Activated B cell treated with CpG ODN at 0.5 μM for 24 hours (primary cell): ENCODE data around the gene NRXN2. TPM values are rescaled to one million over a fixed set of nuclear protein-coding genes. Genes with fewer than 3 reads are reported as not detected.

Experiments used
- ATAC-seq: fragments of 200-7000 bp; cut with Tn5 transposase; one replicate; pipeline ENCODE4 v1.10.0; 2021; ENCODE audit warnings: low read depth, mild to moderate bottlenecking, moderate library complexity
- CTCF ChIA-PET: fragments of 350-600 bp; sonication (Branson Sonifier 250); formaldehyde crosslinking; loops from one replicate; lab custom pipeline; 2021; ENCODE audit warnings: antibody characterized with exemption; lab: Charles Lee
- POLR2A ChIA-PET: fragments of 350-600 bp; sonication (Branson Sonifier 250); formaldehyde crosslinking; loops from one replicate; lab custom pipeline; 2021; ENCODE audit warnings: antibody characterized with exemption; lab: Charles Lee
- DNase-seq: peaks from one replicate; pipeline ENCODE4 v3.0.0; 2022
- H3K27ac Mint-ChIP-seq: one replicate; pipeline ENCODE4 v1.8.0; 2020; ENCODE audit warnings: mixed read lengths
- H3K27me3 Mint-ChIP-seq: one replicate; pipeline ENCODE4 v1.8.0; 2021; ENCODE audit warnings: mixed read lengths
- H3K36me3 Mint-ChIP-seq: one replicate; pipeline ENCODE4 v1.8.0; 2021; ENCODE audit warnings: low read depth, mixed read lengths
- H3K4me1 Mint-ChIP-seq: one replicate; pipeline ENCODE4 v1.8.0; 2021; ENCODE audit warnings: mixed read lengths
- H3K4me3 Mint-ChIP-seq: one replicate; pipeline ENCODE4 v1.8.0; 2020; ENCODE audit warnings: mild to moderate bottlenecking, mixed read lengths
- H3K9me3 Mint-ChIP-seq: one replicate; pipeline ENCODE4 v1.8.0; 2020; ENCODE audit warnings: mixed read lengths
- intact Hi-C: fragments of 100-400 bp; cut with micrococcal nuclease; formaldehyde crosslinking; loops from one replicate; pipeline ENCODE4 v1.15.1; 2024
- total RNA-seq: library from RNA; stranded (reverse); gene quantifications from 2 replicates; pipeline ENCODE4 v1.2.3, GENCODE V29; 2022
- TF ChIP-seq, protein P1 (sequence below): fragments of 200-600 bp; IDR thresholded peaks from one replicate; pipeline ENCODE4 v1.8.0; 2022; ENCODE audit warnings: antibody characterized with exemption, mild to moderate bottlenecking

The NRXN2 gene
- total RNA-seq, 1 donor from 2014 or later, result 0.73 TPM

DNA sequence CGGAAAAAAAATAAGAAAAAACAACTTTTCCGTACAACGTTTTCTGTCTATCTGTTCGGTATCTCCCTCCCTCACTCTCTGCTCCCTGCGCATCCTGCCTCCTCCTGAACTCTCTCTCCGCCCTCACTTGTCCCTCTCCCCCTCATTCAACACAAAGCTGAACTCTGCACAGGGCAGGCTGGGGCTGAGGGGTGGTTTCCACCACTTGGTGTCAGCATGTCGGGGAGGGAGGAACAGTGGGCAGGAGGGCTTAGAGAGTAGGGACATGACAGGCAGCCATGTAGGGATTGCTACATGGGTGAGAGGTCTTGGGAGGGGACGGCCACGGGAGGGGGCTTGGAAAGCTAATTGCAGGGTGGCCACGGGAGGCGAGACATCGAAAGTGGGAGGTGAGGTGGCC is 114.4 kb downstream of the NRXN2 start:
- intact Hi-C loops, result no loop called here
- ATAC-seq, result no peak
- Mint-ChIP-seq H3K27me3 (peaks cover 10% of the 10 kb centered on the region), H3K27ac (no peak overlapping the region), H3K4me3 (no peak overlapping the region), H3K9me3 (no peaks in the 10 kb centered on the region), H3K4me1 (no peaks in the 10 kb centered on the region), H3K36me3 (no peaks in the 10 kb centered on the region)
- no peak for DNase-seq
- POLR2A ChIA-PET, result no interaction called here
- CTCF ChIA-PET, result no interaction called here
- TF ChIP-seq, protein P1, sequence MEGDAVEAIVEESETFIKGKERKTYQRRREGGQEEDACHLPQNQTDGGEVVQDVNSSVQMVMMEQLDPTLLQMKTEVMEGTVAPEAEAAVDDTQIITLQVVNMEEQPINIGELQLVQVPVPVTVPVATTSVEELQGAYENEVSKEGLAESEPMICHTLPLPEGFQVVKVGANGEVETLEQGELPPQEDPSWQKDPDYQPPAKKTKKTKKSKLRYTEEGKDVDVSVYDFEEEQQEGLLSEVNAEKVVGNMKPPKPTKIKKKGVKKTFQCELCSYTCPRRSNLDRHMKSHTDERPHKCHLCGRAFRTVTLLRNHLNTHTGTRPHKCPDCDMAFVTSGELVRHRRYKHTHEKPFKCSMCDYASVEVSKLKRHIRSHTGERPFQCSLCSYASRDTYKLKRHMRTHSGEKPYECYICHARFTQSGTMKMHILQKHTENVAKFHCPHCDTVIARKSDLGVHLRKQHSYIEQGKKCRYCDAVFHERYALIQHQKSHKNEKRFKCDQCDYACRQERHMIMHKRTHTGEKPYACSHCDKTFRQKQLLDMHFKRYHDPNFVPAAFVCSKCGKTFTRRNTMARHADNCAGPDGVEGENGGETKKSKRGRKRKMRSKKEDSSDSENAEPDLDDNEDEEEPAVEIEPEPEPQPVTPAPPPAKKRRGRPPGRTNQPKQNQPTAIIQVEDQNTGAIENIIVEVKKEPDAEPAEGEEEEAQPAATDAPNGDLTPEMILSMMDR, result no peak

DNA sequence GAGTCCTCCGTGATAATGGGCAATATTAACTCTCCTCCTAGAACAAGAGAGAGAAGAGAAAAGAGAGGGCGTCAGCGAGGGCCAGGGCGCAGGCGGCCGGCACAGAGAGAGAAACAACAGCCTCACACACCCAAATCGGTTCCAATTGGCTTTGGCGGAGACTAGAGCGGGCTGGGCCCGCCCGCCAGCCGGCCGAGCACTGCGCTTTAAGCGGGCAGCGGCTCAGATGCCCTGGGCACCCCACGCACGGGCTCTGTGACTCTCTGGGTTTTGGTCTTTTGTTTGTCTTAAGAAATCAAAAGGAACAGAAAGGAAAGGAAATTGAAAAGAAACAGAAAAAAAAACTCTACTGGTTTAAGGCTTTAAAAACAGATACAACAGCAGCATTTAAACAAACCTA is 115.0 kb downstream of the NRXN2 start:
- TF ChIP-seq, protein P1, result no peak
- CTCF ChIA-PET, result no interaction called here
- Mint-ChIP-seq H3K27ac (no peak overlapping the region), H3K9me3 (no peaks in the 10 kb centered on the region), H3K27me3 (peaks cover 10% of the 10 kb centered on the region), H3K36me3 (no peaks in the 10 kb centered on the region), H3K4me1 (no peaks in the 10 kb centered on the region), H3K4me3 (no peak overlapping the region)
- no peak for DNase-seq
- intact Hi-C loops, result no loop called here
- no peak for ATAC-seq
- POLR2A ChIA-PET, result no interaction called here

DNA sequence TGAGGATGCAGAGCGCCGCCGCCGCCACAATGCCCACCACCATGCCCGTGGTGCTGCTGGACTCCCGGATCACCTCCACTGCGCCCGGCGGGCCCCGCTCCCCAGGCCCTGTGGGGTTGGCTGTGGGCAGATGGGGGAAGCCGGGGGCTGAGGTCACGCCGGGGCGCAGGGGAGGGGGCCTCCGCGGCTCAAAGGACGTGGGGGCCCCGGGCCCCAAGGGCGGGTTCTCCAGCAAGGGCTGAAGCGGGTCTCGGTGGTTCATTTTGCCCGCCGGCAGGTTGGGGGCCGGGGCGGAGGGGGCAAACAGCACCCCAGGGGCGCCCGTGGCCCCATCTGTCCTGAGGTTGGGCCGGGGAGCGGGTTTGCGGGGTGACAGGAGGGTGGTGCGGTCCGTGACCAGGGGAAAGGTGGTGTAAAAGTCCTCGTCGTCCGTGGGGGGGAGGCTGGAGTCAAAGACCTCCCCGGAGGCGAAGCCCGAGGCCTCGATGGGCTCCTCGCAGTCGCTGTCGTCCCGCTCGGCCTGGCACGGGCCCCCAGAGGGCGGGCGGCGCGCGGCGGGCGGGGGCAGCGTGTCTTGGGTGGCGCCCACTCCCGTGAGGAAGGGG is 115.5 kb downstream of the NRXN2 start:
- Mint-ChIP-seq H3K27ac (no peak overlapping the region), H3K4me3 (no peak overlapping the region), H3K9me3 (no peaks in the 10 kb centered on the region), H3K4me1 (no peaks in the 10 kb centered on the region), H3K36me3 (no peaks in the 10 kb centered on the region), H3K27me3 (peaks cover 6% of the 10 kb centered on the region)
- ChIA-PET CTCF (no interaction called here), POLR2A (no interaction called here)
- no peak for ATAC-seq
- TF ChIP-seq, protein P1, result no peak
- no peak for DNase-seq
- intact Hi-C loops, result no loop called here

DNA sequence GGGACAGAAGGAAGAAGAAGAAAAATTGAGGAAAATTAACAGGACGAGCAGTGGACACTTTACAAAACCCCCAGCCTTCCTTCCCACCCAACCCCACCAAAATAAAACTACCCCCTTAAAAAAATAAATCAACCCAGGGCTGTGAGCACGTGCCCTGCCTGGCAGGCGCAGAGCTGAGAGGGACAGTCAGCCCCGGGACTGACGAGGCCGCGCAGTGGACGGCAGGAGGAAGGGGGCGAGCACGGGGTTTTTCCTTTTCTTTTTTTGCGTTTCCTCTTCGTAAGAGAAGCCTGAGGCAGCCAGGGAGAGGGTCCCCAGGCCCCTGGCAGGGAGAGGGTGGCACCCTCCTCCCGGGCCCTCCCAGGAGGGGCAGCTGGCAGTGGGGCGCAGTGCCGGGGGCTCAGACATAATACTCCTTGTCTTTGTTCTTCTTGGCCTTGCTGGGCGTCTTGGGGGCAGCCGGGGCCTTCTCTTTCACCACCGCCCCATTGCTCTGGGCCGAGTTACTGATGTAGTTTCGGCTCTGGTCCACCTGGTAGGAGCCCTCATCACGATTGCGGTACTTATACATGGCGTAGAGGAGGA is 116.1 kb downstream of the NRXN2 start:
- TF ChIP-seq, protein P1, result no peak
- no peak overlapping the region for H3K27ac Mint-ChIP-seq
- ATAC-seq (no peak), DNase-seq (no peak)
- intact Hi-C loops, result no loop called here
- H3K4me3 Mint-ChIP-seq, result no peak overlapping the region
- ChIA-PET POLR2A (no interaction called here), CTCF (no interaction called here)
- H3K27me3 Mint-ChIP-seq, result peaks cover 5% of the 10 kb centered on the region
- H3K36me3 Mint-ChIP-seq, result no peaks in the 10 kb centered on the region
- no peaks in the 10 kb centered on the region for H3K9me3 Mint-ChIP-seq
- H3K4me1 Mint-ChIP-seq, result no peaks in the 10 kb centered on the region

DNA sequence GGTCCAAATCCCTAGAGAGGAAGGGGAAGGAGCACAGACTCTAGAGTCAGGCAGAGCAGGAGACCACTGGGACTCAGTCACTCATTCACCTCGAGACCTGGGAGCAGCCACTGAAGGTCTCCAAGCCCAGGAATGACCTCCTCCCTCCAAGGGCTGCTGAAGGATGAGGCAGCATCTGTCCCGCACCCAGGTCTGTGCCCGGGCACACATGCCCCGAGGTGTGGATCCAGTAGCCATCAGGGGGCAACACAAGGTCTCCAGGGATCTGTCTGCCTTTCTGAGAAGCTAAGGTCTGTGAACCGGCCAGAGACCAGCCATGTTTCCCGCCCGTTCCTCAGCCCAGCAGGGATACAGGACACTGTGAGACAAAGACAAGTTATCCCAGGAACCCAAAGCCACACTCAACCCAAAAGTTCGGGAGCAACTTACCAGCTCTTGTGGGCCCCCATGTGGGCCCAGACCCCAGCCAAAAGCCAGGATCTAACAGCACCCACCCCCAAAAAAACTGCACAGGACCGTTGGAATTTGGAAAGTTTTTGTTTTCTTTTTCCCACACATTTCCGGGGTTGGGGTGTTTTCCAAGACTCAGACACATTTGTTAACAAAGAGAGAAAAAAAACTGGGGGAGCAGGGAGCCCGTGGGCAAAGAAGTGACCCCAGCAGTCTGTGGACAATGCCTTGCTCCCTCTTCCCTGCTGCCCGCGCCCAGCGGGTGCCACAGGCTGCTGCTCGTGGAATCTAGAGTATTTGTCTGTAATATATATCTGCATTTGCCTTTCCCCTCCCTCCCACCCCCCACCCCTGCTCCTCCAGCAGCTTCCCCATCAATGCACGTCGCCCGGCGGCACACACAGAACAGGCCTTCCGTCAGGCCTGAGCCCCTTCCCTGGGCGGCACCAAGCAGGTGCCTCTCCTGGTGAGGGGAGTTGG is 117.1 kb downstream of the NRXN2 start:
- intact Hi-C loops, result no loop called here

More for the DNA sequence above, 117.1 kb downstream of the NRXN2 start:
- Mint-ChIP-seq H3K4me3 (no peak overlapping the region), H3K36me3 (no peaks in the 10 kb centered on the region), H3K27ac (no peak overlapping the region), H3K9me3 (no peaks in the 10 kb centered on the region), H3K4me1 (no peaks in the 10 kb centered on the region), H3K27me3 (peaks cover 5% of the 10 kb centered on the region)
- POLR2A ChIA-PET, result no interaction called here
- ATAC-seq (no peak), DNase-seq (no peak)
- CTCF ChIA-PET, result no interaction called here
- TF ChIP-seq, protein P1, result no peak
